ENCODE measurements around the gene ZCCHC14.
"Not testable (repeated sequence)": the region's sequence is repeated elsewhere in the genome, so short reads cannot be mapped to it uniquely, and the experiment has no call there.

ZCCHC14 gene

GRCh38 chr16:87524407-87524806, 31.6 kb upstream of the ZCCHC14 start:
- no peak for DNase-seq (ENCODE audit: low read depth, low spot score)

DNA sequence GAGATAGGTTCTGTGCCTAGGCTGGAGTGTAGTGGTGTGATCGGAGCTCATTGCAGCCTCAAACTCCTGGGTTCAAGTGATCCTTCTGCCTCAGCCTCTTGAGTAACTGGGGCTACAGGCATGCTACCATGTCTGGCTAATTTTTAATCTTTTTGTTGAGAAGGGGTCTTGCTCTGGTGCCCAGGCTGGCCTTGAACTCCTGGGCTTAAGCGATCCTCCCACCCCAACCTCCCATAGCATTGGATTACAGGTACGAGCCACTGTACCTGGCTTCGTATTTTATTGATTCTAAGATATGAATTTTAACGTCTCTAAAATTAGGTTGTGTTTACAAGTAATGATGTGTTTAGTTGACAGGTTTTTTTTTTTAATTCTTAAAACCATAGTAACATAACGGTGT, 30.8 kb upstream of the ZCCHC14 start:
- not testable (repeated sequence) for DNase-seq (ENCODE audit: low read depth, low spot score)

DNA sequence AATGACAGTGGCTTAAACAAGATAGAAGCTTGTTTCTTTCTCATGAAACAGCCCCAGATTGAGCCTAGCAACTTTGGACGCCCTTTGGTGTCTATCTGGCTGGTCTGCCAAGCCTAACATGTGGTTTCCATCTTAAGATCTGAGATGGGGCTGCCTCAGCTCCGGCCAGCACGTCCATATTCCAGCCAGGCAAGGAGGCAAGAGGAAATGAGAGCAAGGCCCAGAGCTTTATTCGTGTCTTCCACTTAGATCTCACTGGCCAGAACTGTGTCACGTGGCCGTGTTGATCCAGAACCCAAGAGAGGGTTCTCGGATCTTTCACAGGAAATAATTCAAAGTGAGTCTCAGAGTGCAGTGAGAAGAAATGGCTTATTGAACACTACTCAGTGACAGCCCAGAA, 28.9 kb upstream of the ZCCHC14 start:
- DNase-seq (ENCODE audit: low read depth, low spot score), result not testable (repeated sequence)

- DNase-seq (ENCODE audit: low read depth, low spot score), result not testable (repeated sequence)
These were observed 26.3 kb upstream of the ZCCHC14 start for GRCh38 chr16:87519170-87519569.

DNA sequence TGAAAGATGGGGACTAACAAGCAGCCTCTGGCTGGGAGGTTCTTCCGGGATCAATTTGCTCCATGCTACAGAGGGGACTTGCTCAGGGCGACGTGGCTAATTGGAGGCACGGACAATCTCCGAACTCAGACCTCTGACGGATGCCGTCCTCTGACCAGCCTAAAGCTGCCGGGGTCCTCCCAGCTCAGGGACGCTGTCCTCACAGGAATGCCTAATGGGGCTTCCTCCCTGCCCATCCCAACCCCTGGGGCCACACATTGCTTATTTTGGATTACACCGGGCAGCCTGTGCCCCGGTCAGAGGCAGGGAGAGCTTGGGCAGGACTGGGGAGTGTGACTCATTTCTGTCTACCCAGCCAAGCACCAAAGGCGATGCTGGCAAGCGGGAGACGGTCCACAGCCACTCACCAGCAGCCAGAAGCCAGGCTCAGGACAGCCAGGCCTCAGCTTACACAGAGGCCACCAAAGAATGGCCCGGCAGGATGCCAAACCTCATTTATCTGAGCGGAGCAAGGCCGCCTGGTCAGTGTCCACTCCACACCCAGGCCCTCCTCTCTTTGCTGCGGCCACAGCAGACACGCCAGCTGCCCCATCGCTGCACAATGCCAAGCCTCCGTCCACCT, 25.7 kb upstream of the ZCCHC14 start:
- DNase-seq (ENCODE audit: low read depth, low spot score), result not testable (repeated sequence)

GRCh38 chr16:87517610-87518429, 25.0 kb upstream of the ZCCHC14 start:
- DNase-seq (ENCODE audit: low read depth, low spot score), result not testable (repeated sequence)

GRCh38 chr16:87516361-87516760, 23.5 kb upstream of the ZCCHC14 start:
- no peak for DNase-seq (ENCODE audit: low read depth, low spot score)

DNA sequence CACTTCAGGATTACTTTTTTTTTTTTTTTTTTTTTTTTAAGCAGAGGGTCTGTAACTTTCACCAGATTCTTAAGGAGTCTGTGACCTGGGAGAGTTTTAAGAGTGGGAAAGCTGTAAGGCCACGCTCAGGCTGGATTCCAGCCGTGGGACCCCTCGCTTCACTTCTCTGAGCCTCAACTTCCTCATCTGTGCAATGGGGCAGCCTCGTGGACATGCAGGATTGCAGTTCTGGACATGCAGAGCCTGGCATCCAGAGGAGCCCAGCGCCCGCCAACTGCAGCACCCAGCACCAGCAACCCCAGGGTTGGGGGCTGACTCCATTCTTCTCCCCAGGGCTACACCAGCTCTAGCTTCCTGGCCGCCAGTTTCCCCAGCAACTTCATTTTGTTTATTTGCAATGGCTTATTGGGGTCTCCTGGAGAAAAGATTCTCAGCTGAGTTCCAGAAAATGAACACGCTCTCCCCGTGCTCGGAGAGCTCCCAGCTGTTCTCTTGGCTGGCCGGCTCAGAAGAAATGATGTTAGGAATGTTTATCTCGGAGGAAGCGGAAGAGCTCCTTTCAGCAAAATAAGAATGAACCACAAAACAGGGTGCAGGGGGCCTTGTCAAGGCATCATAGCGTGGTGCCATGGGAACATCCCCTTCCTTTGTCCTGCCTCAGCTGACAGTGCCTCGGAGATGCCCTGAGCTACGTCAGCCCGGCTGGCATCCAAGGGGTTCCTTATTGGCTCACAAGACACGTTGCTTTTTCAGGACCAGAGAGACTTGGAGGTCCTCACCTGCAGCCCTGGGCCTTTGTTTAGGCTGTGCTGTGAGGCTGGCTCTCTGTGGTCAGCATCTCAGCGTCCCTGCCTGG, 22.9 kb upstream of the ZCCHC14 start:
- no peak for DNase-seq (ENCODE audit: low read depth, low spot score)

- DNase-seq (ENCODE audit: low read depth, low spot score), result not testable (repeated sequence)
These were observed 17.0 kb upstream of the ZCCHC14 start for GRCh38 chr16:87509778-87510177.

- no peak for DNase-seq (ENCODE audit: low read depth, low spot score)
These were observed 14.7 kb upstream of the ZCCHC14 start for GRCh38 chr16:87507351-87508069.

- no peak for DNase-seq (ENCODE audit: low read depth, low spot score)
These were observed 13.9 kb upstream of the ZCCHC14 start for GRCh38 chr16:87506423-87507350.

DNA sequence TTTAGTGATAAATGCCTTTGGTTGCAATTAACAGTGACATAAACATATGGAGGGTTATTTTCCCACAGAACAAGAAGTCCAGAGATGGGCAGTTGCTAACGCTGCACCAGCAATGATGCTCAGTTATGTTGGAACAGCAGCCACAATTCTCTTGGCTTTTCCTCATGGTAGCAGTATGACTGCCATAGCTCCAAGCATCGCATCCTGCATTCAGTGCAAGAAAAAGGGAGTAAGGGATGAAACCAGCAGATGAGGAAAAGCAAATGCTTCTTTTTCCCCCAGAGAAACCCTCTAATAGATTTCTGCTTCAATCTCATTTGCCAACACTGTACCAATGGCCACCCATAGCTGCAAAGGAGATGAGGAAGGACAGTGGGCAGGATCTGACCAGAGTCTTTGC, 13.0 kb upstream of the ZCCHC14 start:
- DNase-seq (ENCODE audit: low read depth, low spot score), result no peak

DNA sequence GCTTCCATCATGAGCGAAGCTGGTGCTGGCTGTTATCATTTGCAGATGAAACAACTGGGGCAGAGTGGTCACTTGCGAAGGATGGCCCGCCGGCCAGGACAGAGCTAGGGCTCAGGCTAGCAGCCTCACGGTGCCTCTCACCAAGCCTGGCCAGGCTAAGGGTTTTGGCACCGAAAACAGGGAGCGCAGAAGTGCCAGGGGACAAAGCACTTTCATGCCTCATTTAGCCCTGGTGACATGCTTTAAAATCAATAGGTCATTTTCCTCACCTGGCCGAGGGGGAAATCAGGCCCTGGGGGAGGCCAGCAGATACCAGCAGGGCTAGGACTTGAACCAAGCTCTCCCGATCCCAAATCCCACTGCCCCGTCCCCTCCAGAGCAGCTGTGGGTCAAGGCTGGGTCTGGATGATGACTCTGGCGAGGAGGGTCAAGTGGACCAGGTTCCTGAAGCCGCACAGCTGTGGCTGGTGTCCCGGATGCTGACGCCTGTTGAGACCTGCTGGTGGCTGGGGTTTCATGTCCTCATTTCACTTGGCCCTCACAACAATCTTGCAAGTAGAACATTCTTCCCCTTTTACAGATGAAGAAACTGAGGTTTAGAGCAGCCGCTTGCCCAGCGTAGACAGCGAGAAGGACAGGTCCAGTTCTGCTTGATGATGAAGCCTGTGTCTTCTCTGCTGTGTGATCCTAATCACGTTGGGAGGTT, 10.6 kb upstream of the ZCCHC14 start:
- DNase-seq (ENCODE audit: low read depth, low spot score), result not testable (repeated sequence)

- no peak for DNase-seq (ENCODE audit: low read depth, low spot score)
These were observed 9.6 kb upstream of the ZCCHC14 start for GRCh38 chr16:87502308-87502969.

DNA sequence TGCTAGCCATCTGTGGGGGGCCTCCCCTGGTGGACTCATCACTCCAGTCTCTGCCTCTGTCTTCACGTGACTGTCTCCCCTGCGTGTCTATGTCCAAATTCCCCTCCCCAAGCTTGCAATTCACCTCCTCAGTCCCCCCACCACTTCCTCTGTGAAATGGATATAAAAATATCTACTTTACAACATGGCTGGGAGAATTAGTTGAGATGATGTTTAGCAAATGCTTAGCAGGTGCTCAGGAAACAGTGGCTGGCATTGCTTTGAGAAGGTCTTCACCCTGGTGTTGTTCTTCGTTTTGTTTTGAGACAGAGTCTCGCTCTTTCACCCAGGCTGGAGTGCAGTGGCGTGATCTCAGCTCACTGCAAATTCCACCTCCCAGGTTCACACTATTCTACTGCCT, 8.3 kb upstream of the ZCCHC14 start:
- DNase-seq (ENCODE audit: low read depth, low spot score), result no peak

- no peak for DNase-seq (ENCODE audit: low read depth, low spot score)
These were observed 6.3 kb upstream of the ZCCHC14 start for GRCh38 chr16:87499189-87499486.

- DNase-seq (ENCODE audit: low read depth, low spot score), result no peak
These were observed 5.7 kb upstream of the ZCCHC14 start for GRCh38 chr16:87498324-87499188.

- not testable (repeated sequence) for DNase-seq (ENCODE audit: low read depth, low spot score)
These were observed 5.0 kb upstream of the ZCCHC14 start for GRCh38 chr16:87497767-87498290.

Data from ELF-1 (cell line).